ENCODE measurements around the gene NR4A3. TPM values are rescaled to one million over a fixed set of nuclear protein-coding genes. Genes with fewer than 3 reads are reported as not detected.

Gene NR4A3
- polyA plus RNA-seq, 2 of the 4 experiments (the other 2 are of a cell fraction) = 1.6 to 2.0 TPM

- DNase-seq (ENCODE audit: low read depth in 1 of 2, low spot score in 1 of 2) (no peak), ATAC-seq (0 out of 6 replicates have a peak, but pooled peaks of 1 of the 2 experiments have one; percentile 22), FAIRE-seq (no peak)
- H3K4me1 ChIP-seq = peaks cover 10% of the 10 kb centered on the region; the same call in 2 of the 3 replicates
- peak overlapping the region; percentile 77 for H3K4me3 ChIP-seq
- WGBS (ENCODE audit: missing lambda C conversion rate) = 2% methylated on average over 9 of the region's 9 CpGs
- no peaks in the 10 kb centered on the region for H3K9me3 ChIP-seq
- TF ChIP-seq PHF8 (IDR thresholded peaks at IDR 0.05; ENCODE audit: borderline replicate concordance, low read depth) = no peak
- TF ChIP-seq PBX3 (IDR thresholded peaks at IDR 0.05) = no peak
- no peak for TF ChIP-seq HOXA7 (CRISPR knock-in tag; IDR thresholded peaks at IDR 0.05)
- TF ChIP-seq RFX5 (IDR thresholded peaks at IDR 0.05) = no peak
- no peak for TF ChIP-seq JUN (IDR thresholded peaks at IDR 0.05)
- no peak for TF ChIP-seq RNF2 (IDR thresholded peaks at IDR 0.05; ENCODE audit: borderline replicate concordance, low read depth)
- no peak for TF ChIP-seq ELK1 (IDR thresholded peaks at IDR 0.05; ENCODE audit: low read depth, low read length)
- no peak for TF ChIP-seq TP53 (CRISPR knock-in tag; IDR thresholded peaks at IDR 0.05)
- no peak for TF ChIP-seq MYC (IDR thresholded peaks at IDR 0.05; ENCODE audit: borderline replicate concordance, low read length)
- TF ChIP-seq HMGXB4 (CRISPR knock-in tag; IDR thresholded peaks at IDR 0.05; ENCODE audit: borderline replicate concordance) = no peak
- TF ChIP-seq ZC3H11A (IDR thresholded peaks at IDR 0.05) = no peak
- no peak for TF ChIP-seq NPAS2 (CRISPR knock-in tag; IDR thresholded peaks at IDR 0.05; ENCODE audit: borderline replicate concordance)
- H3K4me2 ChIP-seq = peak overlapping the region; percentile 76
- ChIA-PET CTCF (interaction anchor here (0.8 to 1.2 kb wide), 2 partner anchors 12 to 86 kb away, joined by 4 read pairs; partner anchors contain the start of gene NR4A3), POLR2A (interaction anchor here (1.0 to 1.7 kb wide), 6 partner anchors 8 to 88 kb away, joined by 3 to 4 read pairs (median 4); partner anchors contain the start of gene NR4A3)
- H3K27ac ChIP-seq = peak overlapping the region; percentile 83 to 98
Observed at GRCh38 chr9:99907208-99907532, 85.5 kb downstream of the NR4A3 start.

DNA sequence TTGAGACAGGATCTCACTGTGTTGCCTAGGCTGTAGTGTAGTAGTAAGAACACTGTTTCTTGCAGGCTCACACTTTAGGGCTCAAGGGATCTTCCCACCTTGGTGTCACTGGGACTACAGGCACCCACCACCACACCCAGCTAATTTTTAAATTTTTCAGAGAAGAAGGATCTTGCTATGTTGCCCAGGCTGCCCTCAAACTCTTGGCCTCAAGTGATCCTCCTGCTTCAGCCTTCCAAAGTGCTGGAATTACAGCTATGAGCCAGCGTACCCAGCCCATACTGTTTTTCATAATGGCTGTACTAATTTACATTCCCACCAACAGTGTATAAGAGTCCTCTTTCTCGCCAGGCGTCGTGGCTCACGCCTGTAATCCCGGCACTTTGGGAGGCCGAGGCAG, 89.9 kb downstream of the NR4A3 start:
- no peak for ATAC-seq
- ChIA-PET CTCF (interaction anchor here (0.7 kb wide), 1 partner anchor 30 kb away, joined by 3 read pairs; no protein-coding TSS in a partner anchor), POLR2A (no interaction called here)
- TF ChIP-seq ZSCAN20 (CRISPR knock-in tag; IDR thresholded peaks at IDR 0.05) = no peak
- TF ChIP-seq POLR2AphosphoS2 (conservative IDR thresholded peaks at IDR 0.05; ENCODE audit: low read length) = no peak
- no peak for TF ChIP-seq EP300 (IDR thresholded peaks at IDR 0.05)
- TF ChIP-seq SREBF2 (IDR thresholded peaks at IDR 0.05) = no peak
- TF ChIP-seq HEYL (CRISPR knock-in tag; IDR thresholded peaks at IDR 0.05) = no peak
- no peak for TF ChIP-seq KDM5A (IDR thresholded peaks at IDR 0.05)
- no peak for TF ChIP-seq EHMT2 (IDR thresholded peaks at IDR 0.05; ENCODE audit: low read depth)
- no peak for TF ChIP-seq CBX8 (IDR thresholded peaks at IDR 0.05)
- no peak for TF ChIP-seq FOXS1 (CRISPR knock-in tag; IDR thresholded peaks at IDR 0.05)
- TF ChIP-seq, protein P1, sequence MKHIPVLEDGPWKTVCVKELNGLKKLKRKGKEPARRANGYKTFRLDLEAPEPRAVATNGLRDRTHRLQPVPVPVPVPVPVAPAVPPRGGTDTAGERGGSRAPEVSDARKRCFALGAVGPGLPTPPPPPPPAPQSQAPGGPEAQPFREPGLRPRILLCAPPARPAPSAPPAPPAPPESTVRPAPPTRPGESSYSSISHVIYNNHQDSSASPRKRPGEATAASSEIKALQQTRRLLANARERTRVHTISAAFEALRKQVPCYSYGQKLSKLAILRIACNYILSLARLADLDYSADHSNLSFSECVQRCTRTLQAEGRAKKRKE (CRISPR knock-in tag; IDR thresholded peaks at IDR 0.05; ENCODE audit: low read depth) = no peak
- no peak for TF ChIP-seq PBX3 (IDR thresholded peaks at IDR 0.05)
- no peak for TF ChIP-seq ESRRA (IDR thresholded peaks at IDR 0.05; ENCODE audit: borderline replicate concordance, low read length)
- no peak for TF ChIP-seq CHD2 (IDR thresholded peaks at IDR 0.05; ENCODE audit: low read length, partially characterized antibody)
- TF ChIP-seq, protein P2, sequence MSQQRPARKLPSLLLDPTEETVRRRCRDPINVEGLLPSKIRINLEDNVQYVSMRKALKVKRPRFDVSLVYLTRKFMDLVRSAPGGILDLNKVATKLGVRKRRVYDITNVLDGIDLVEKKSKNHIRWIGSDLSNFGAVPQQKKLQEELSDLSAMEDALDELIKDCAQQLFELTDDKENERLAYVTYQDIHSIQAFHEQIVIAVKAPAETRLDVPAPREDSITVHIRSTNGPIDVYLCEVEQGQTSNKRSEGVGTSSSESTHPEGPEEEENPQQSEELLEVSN (IDR thresholded peaks at IDR 0.05; ENCODE audit: borderline replicate concordance, low read depth) = no peak
- TF ChIP-seq KDM1A (IDR thresholded peaks at IDR 0.05; ENCODE audit: low read depth) = no peak
- TF ChIP-seq HOXA7 (CRISPR knock-in tag; IDR thresholded peaks at IDR 0.05) = no peak
- TF ChIP-seq NR3C1 (IDR thresholded peaks at IDR 0.05) = no peak
- H3K27ac ChIP-seq = no peak overlapping the region
- no peak for DNase-seq (ENCODE audit: low read depth in 1 of 2, low spot score in 1 of 2)
- peaks cover 10% of the 10 kb centered on the region; the same call in 2 of the 3 replicates for H3K4me1 ChIP-seq
- no peak overlapping the region for H3K4me2 ChIP-seq
- WGBS (ENCODE audit: missing lambda C conversion rate) = 92% methylated on average over 7 of the region's 7 CpGs
- no peak overlapping the region for H3K4me3 ChIP-seq
- no peaks in the 10 kb centered on the region for H3K9me3 ChIP-seq
- no peak for FAIRE-seq
